GM10847 (cell line): ENCODE measurements around the gene TRAF3IP1.

ENCODE experiments used
- POLR2A ChIP-seq: IDR thresholded peaks from 2 replicates; pipeline ENCODE4 v1.6.1; 2011; ENCODE audit not compliant: insufficient read length; ENCODE audit errors: extremely low read depth

Gene TRAF3IP1

GRCh38 chr2:238320246-238320647 is at the start of gene TRAF3IP1:
TRAF3IP1 (plus strand) TSS chr2:238320518; CDS start chr2:238320663, 145 bp downstream.
- TF ChIP-seq POLR2A: no peak

- TF ChIP-seq POLR2A: no peak
Measured at GRCh38 chr2:238270606-238271005, 49.7 kb upstream of the TRAF3IP1 start.

- TF ChIP-seq POLR2A: no peak
Measured at GRCh38 chr2:238271061-238271554, 49.2 kb upstream of the TRAF3IP1 start.

GRCh38 chr2:238272156-238272555 is 48.2 kb upstream of the TRAF3IP1 start:
- no peak for TF ChIP-seq POLR2A

GRCh38 chr2:238274152-238274865 is 46.0 kb upstream of the TRAF3IP1 start:
- TF ChIP-seq POLR2A: no peak

GRCh38 chr2:238277695-238278094 is 42.6 kb upstream of the TRAF3IP1 start:
- no peak for TF ChIP-seq POLR2A

GRCh38 chr2:238278626-238279323 is 41.5 kb upstream of the TRAF3IP1 start:
- no peak for TF ChIP-seq POLR2A

GRCh38 chr2:238279324-238279682 is 41.0 kb upstream of the TRAF3IP1 start:
- no peak for TF ChIP-seq POLR2A

GRCh38 chr2:238280083-238280825 is 40.1 kb upstream of the TRAF3IP1 start:
- TF ChIP-seq POLR2A: no peak

- no peak for TF ChIP-seq POLR2A
Measured at GRCh38 chr2:238281826-238282480, 38.4 kb upstream of the TRAF3IP1 start.

GRCh38 chr2:238282861-238283738 is 37.2 kb upstream of the TRAF3IP1 start:
- TF ChIP-seq POLR2A: no peak

GRCh38 chr2:238284802-238285515 is 35.4 kb upstream of the TRAF3IP1 start:
- TF ChIP-seq POLR2A: no peak

GRCh38 chr2:238285653-238286082 is 34.6 kb upstream of the TRAF3IP1 start:
- TF ChIP-seq POLR2A: no peak

- no peak for TF ChIP-seq POLR2A
Measured at GRCh38 chr2:238286095-238286494, 34.2 kb upstream of the TRAF3IP1 start.
